Activated CD8-positive, alpha-beta memory T cell treated with anti-CD3 and anti-CD28 coated beads, Interleukin-2, amount 50 U/mL, for 24 hours (primary cell): ENCODE data around the gene ABCB1.

Experiments
- DNase-seq: peaks from one replicate; pipeline ENCODE4 v3.0.0-alpha.2; 2020; ENCODE audit errors: extremely low read depth

ABCB1 gene

GRCh38 chr7:87600130-87601124, at the start of gene ABCB1:
ABCB1 (minus strand) TSS chr7:87600884; CDS start chr7:87600184, 700 bp downstream.
- DNase-seq: no peak

- DNase-seq: no peak
Measured at GRCh38 chr7:87648316-87648715, 47.6 kb upstream of the ABCB1 start.

- DNase-seq: no peak
Measured at GRCh38 chr7:87645446-87645845, 44.8 kb upstream of the ABCB1 start.

- DNase-seq: no peak
Measured at GRCh38 chr7:87635921-87636320, 35.2 kb upstream of the ABCB1 start.

- no peak for DNase-seq
Measured at GRCh38 chr7:87628780-87629569, 28.3 kb upstream of the ABCB1 start.

GRCh38 chr7:87627634-87627994, 26.9 kb upstream of the ABCB1 start:
- DNase-seq: no peak

GRCh38 chr7:87625101-87625500, 24.4 kb upstream of the ABCB1 start:
- DNase-seq: no peak

GRCh38 chr7:87624628-87625027, 23.9 kb upstream of the ABCB1 start:
- no peak for DNase-seq

- DNase-seq: no peak
Measured at GRCh38 chr7:87615197-87615596, 14.5 kb upstream of the ABCB1 start.

- no peak for DNase-seq
Measured at GRCh38 chr7:87609916-87610315, 9.2 kb upstream of the ABCB1 start.

- no peak for DNase-seq
Measured at GRCh38 chr7:87608431-87608830, 7.7 kb upstream of the ABCB1 start.

- DNase-seq: no peak
Measured at GRCh38 chr7:87604264-87604663, 3.6 kb upstream of the ABCB1 start.

GRCh38 chr7:87599336-87599735, 1.3 kb downstream of the ABCB1 start:
- DNase-seq: no peak

GRCh38 chr7:87598234-87599009, 2.3 kb downstream of the ABCB1 start:
- DNase-seq: no peak

GRCh38 chr7:87596696-87597095, 4.0 kb downstream of the ABCB1 start:
- DNase-seq: no peak

- no peak for DNase-seq
Measured at GRCh38 chr7:87596136-87596535, 4.5 kb downstream of the ABCB1 start.

GRCh38 chr7:87592300-87592699, 8.4 kb downstream of the ABCB1 start:
- no peak for DNase-seq

GRCh38 chr7:87591211-87591610, 9.5 kb downstream of the ABCB1 start:
- no peak for DNase-seq

- no peak for DNase-seq
Measured at GRCh38 chr7:87590578-87590977, 10.1 kb downstream of the ABCB1 start.

- no peak for DNase-seq
Measured at GRCh38 chr7:87589631-87590030, 11.1 kb downstream of the ABCB1 start.

GRCh38 chr7:87581723-87582122, 19.0 kb downstream of the ABCB1 start:
- no peak for DNase-seq

GRCh38 chr7:87580636-87581035, 20.0 kb downstream of the ABCB1 start:
- DNase-seq: no peak
